ENCODE measurements around the gene OTULIN. TPM values are rescaled to one million over a fixed set of nuclear protein-coding genes. Genes with fewer than 3 reads are reported as not detected.

Gene OTULIN
- total RNA-seq, 1 donor from 2014 or later, result 36.3 TPM

DNA sequence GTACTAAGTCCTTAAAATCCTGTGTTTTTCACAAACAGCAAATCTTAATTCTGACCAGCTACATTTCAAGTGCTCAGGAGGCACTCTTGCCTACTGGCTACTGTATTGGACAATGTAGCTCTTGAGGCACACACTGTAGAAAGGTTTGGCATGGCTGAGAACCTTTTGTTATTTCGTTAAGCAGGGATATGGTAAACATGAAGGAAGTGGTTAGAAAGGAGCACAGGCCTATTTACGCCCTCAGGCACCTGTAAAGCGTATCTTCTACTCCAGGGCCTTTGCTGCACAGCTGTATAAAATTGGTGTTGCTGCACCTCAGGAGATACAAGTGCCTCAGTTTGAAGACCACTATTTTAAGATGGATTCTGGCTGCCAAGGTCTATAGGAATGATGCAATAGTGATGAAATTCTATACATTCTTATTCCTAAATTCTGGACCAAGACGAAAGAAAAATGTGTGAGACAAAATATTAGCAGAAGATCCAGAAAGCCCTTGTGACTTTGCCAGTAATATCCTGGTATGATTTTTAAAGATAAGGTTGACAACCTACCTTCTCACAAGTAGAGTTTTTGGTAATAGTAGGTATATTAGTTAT is 9.3 kb upstream of the OTULIN start:
- Mint-ChIP-seq H3K27ac (ENCODE audit: unreplicated experiment) (no peak overlapping the region), H3K4me1 (ENCODE audit: low read depth) (no peaks in the 10 kb centered on the region), H3K9me3 (ENCODE audit: low read depth) (no peaks in the 10 kb centered on the region), H3K36me3 (ENCODE audit: low read depth) (no peaks in the 10 kb centered on the region), H3K4me3 (ENCODE audit: unreplicated experiment) (no peak overlapping the region), H3K27me3 (ENCODE audit: low read depth) (peaks cover 21% of the 10 kb centered on the region)
- TF ChIP-seq, protein P1, sequence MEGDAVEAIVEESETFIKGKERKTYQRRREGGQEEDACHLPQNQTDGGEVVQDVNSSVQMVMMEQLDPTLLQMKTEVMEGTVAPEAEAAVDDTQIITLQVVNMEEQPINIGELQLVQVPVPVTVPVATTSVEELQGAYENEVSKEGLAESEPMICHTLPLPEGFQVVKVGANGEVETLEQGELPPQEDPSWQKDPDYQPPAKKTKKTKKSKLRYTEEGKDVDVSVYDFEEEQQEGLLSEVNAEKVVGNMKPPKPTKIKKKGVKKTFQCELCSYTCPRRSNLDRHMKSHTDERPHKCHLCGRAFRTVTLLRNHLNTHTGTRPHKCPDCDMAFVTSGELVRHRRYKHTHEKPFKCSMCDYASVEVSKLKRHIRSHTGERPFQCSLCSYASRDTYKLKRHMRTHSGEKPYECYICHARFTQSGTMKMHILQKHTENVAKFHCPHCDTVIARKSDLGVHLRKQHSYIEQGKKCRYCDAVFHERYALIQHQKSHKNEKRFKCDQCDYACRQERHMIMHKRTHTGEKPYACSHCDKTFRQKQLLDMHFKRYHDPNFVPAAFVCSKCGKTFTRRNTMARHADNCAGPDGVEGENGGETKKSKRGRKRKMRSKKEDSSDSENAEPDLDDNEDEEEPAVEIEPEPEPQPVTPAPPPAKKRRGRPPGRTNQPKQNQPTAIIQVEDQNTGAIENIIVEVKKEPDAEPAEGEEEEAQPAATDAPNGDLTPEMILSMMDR (IDR thresholded peaks at IDR 0.05), result no peak
- no peak for DNase-seq (ENCODE audit: low spot score)

DNA sequence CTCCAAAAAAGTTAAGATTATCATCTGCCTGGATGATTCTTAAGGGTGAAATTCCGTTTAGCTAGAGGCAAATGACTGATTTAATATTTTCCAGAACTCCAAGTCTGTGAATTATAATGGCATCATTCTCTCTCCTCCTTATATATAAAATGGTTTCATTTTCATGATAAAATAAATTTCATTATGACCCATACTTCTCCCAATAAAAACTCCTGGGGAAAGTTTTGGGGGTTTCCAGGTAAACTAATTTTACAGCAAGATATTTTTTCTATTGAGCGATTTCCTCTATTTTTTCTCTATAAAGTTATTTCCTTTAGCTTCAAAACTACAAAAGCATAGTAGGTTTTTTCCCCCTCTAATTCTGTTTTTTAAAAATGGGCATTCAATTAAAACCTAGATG is 7.6 kb upstream of the OTULIN start:
- TF ChIP-seq, protein P1 (IDR thresholded peaks at IDR 0.05), result no peak
- H3K36me3 Mint-ChIP-seq (ENCODE audit: low read depth), result no peaks in the 10 kb centered on the region
- H3K4me3 Mint-ChIP-seq (ENCODE audit: unreplicated experiment), result no peak overlapping the region
- no peaks in the 10 kb centered on the region for H3K9me3 Mint-ChIP-seq (ENCODE audit: low read depth)
- DNase-seq (ENCODE audit: low spot score), result no peak
- H3K27me3 Mint-ChIP-seq (ENCODE audit: low read depth), result peaks cover 11% of the 10 kb centered on the region
- peaks cover 4% of the 10 kb centered on the region for H3K4me1 Mint-ChIP-seq (ENCODE audit: low read depth)
- H3K27ac Mint-ChIP-seq (ENCODE audit: unreplicated experiment), result no peak overlapping the region

DNA sequence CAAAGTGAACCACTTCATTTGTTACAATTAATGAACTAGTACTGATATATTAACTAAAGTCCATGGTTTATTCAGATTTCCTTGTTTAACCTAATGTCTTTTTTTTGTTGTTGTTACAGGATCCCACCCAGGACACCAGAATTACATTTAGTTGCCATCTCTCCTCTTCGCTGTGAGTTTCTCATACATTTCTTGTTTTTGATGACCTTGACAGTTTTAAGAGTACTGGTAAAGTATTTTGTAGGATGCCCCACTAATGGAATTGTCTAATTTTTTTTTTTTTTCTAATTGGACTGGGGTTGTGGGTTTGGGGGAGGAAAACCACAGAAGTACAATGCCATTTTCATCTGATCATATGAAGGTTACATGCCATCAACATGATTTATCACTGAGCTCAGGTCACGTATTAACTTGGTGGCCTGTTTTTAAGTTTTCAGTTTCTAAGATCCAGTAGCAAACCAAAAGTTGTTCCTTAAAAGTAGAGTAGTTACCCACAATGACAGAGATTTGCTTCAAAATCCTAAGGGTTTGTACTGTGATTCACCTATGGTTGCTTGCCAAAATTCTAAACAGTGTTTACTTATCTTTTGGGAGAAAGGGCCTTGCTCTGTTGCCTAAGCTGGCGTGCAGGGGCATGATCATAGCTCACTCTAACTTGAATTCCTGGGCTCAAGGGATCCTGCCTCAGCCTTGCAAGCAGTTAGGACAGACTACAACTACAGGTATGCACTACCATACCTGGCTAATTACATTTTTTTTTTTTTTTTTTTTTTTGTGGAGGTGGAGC is 4.5 kb upstream of the OTULIN start:
- H3K9me3 Mint-ChIP-seq (ENCODE audit: low read depth), result no peaks in the 10 kb centered on the region

DNA sequence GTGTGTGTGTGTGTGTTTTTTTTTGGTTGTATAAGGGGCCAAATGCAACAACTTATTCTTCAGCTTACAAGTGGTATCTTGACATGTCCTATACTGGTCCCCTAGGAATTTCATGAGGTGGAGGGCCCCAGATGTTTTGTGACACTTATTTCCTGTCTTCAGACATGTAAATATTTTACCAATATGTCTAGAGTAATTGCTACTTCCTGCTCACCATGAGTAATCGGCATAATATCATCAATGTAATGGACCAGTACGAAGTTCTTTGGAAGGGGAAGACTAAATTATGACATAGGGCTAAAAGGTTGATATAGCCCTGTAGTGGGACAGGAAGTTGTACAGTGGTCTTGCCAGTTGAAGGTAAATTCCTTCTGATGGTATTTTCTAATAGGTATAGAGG is 3.7 kb upstream of the OTULIN start:
- Mint-ChIP-seq H3K27ac (ENCODE audit: unreplicated experiment) (no peak overlapping the region), H3K27me3 (ENCODE audit: low read depth) (no peaks in the 10 kb centered on the region), H3K4me1 (ENCODE audit: low read depth) (peaks cover 24% of the 10 kb centered on the region)

More for the DNA sequence above, 4.5 kb upstream of the OTULIN start:
- DNase-seq (ENCODE audit: low spot score), result no peak
- Mint-ChIP-seq H3K27ac (ENCODE audit: unreplicated experiment) (no peak overlapping the region), H3K27me3 (ENCODE audit: low read depth) (no peaks in the 10 kb centered on the region), H3K4me1 (ENCODE audit: low read depth) (peaks cover 17% of the 10 kb centered on the region), H3K4me3 (ENCODE audit: unreplicated experiment) (no peak overlapping the region), H3K36me3 (ENCODE audit: low read depth) (no peaks in the 10 kb centered on the region)
- TF ChIP-seq, protein P1 (IDR thresholded peaks at IDR 0.05), result no peak

DNA sequence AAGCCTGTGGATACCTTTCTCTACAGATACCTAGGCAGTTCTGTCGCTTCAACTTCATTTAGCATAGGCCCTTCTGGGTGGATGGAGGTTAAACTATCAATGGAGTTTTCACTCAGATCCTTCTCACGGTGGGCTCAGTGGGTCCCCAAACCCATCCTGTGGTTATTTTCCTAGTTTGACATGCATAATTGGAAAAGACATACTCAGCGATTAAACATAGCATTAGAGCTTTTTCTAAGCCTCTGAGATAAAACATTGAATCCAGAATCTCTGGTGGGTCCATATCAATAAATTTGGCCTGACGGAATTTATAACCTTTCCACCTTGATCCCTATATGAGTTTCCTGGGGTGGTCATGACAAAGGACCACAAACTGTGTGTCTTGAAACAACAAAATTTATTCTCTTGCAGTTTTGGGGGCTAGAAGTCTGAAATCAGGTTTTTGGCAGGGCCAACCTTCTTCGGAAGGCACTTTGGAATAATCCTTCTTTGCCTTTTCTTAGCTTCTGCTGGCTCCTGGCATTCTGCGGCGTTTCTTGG is 1.7 kb upstream of the OTULIN start:
- H3K4me3 Mint-ChIP-seq (ENCODE audit: unreplicated experiment), result no peak overlapping the region
- H3K36me3 Mint-ChIP-seq (ENCODE audit: low read depth), result no peaks in the 10 kb centered on the region
- no peaks in the 10 kb centered on the region for H3K9me3 Mint-ChIP-seq (ENCODE audit: low read depth)
- no peaks in the 10 kb centered on the region for H3K27me3 Mint-ChIP-seq (ENCODE audit: low read depth)
- DNase-seq (ENCODE audit: low spot score), result no peak
- TF ChIP-seq, protein P1 (IDR thresholded peaks at IDR 0.05), result no peak
- H3K27ac Mint-ChIP-seq (ENCODE audit: unreplicated experiment), result no peak overlapping the region
- peaks cover 43% of the 10 kb centered on the region for H3K4me1 Mint-ChIP-seq (ENCODE audit: low read depth)

More for the DNA sequence above, 3.7 kb upstream of the OTULIN start:
- no peaks in the 10 kb centered on the region for H3K36me3 Mint-ChIP-seq (ENCODE audit: low read depth)
- TF ChIP-seq, protein P1 (IDR thresholded peaks at IDR 0.05), result no peak
- DNase-seq (ENCODE audit: low spot score), result no peak
- no peaks in the 10 kb centered on the region for H3K9me3 Mint-ChIP-seq (ENCODE audit: low read depth)
- no peak overlapping the region for H3K4me3 Mint-ChIP-seq (ENCODE audit: unreplicated experiment)
